Testis (tissue), 3 donors: ENCODE data around the gene LRRC27. TPM values are rescaled to one million over a fixed set of nuclear protein-coding genes. Genes with fewer than 3 reads are reported as not detected.

Experiments used
- DNase-seq: peaks from one replicate; pipeline ENCODE4 v3.0.0-alpha.2; 2019
- H3K27ac ChIP-seq, 2 donors: fragments of 200-600 bp; sonication (generic); one replicate each; pipeline ENCODE4 v1.5.1; 2019
- H3K27me3 ChIP-seq: fragments of 200-600 bp; sonication (generic); one replicate; pipeline ENCODE4 v1.5.1; 2019
- H3K36me3 ChIP-seq: fragments of 200-600 bp; sonication (generic); one replicate; pipeline ENCODE4 v1.5.1; 2017; ENCODE audit warnings: low read depth; ENCODE audit errors: missing control alignments
- H3K4me1 ChIP-seq: fragments of 200-600 bp; sonication (generic); one replicate; pipeline ENCODE4 v1.5.1; 2019
- H3K4me3 ChIP-seq, 2 donors: fragments of 200-600 bp; sonication (generic); one replicate each; pipeline ENCODE4 v1.5.1; 2017 to 2019
- H3K9me3 ChIP-seq: fragments of 200-600 bp; sonication (generic); one replicate; pipeline ENCODE4 v1.5.1; 2017
- CTCF ChIP-seq, 3 experiments: fragments of 450-650 bp in 2 of 3; fragments of 200-600 bp in 1 of 3; sonication (generic) in 1 of 3; IDR thresholded peaks; one replicate each; pipeline ENCODE4 v1.5.1; 2016 to 2019; ENCODE audit warnings: antibody characterized with exemption in 3 of 3, mild to moderate bottlenecking in 2 of 3, moderate library complexity in 1 of 3
- POLR2A ChIP-seq: fragments of 450-650 bp; IDR thresholded peaks from one replicate; pipeline ENCODE4 v1.6.1; 2017; ENCODE audit warnings: antibody characterized with exemption, mild to moderate bottlenecking, moderate library complexity
- WGBS, 2 donors: methylation state at CpG; one replicate each; pipeline ENCODE4 v1.1.5; 2018; 5-methylcytosine and 5-hydroxymethylcytosine counted together
- intact Hi-C: fragments of 100-400 bp; cut with DNase I; formaldehyde crosslinking; loops from one replicate; pipeline ENCODE4 v1.15.1; 2023; ENCODE audit warnings: low total_unique reads
- polyA plus RNA-seq: library from polyadenylated mRNA; stranded (reverse); fragments of 350-450 nt; fragmentation: Illumina TruSeq; extraction: RNeasy Lipid Tissue Mini Kit (QIAGEN cat#74804); gene quantifications from one replicate; pipeline ENCODE4 v1.2.3, GENCODE V29; 2014; ENCODE audit warnings: low read depth, low replicate concordance; ENCODE audit not compliant: insufficient read depth
- total RNA-seq, 2 donors: library from RNA; depleted of rRNA; stranded (reverse); fragments of >200 nt; gene quantifications; one replicate each; pipeline ENCODE4 v1.2.3, GENCODE V29; 2016

Gene LRRC27
- total and polyA plus RNA-seq, 3 donors from 2014 or later = 49.4 to 164 (median 110) TPM

DNA sequence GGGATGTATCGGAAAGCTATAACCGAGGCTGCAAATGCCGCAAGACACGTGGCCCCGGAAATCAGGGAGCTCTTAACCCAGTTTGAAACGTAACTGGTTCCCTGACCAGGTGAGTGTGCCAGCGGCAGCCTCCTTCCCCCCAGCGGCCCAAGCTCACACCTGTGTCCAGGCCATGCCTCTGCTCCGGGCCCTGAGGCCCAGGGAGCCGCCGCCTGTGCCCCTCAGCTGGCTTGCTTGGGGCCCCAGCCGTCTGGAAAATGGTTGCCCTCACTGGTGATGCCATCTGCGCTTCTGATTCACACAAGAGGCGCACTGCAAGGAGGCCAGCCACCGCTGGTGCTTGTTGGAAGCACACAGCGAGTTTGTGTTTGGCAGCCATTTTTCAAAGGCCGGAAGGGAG lies 74.2 kb downstream of the LRRC27 start:
- WGBS, 2 donors = 89 to 93% methylated on average over 5 to 17 of the region's 17 CpGs
- H3K27me3 ChIP-seq = no peaks in the 10 kb centered on the region
- no peak for DNase-seq
- H3K4me3 ChIP-seq = no peak overlapping the region
- H3K4me1 ChIP-seq = peaks cover 47% of the 10 kb centered on the region
- intact Hi-C loops = no loop called here
- peak overlapping the region in 1 of 2 donors; percentile 91 for H3K27ac ChIP-seq
- no peaks in the 10 kb centered on the region for H3K9me3 ChIP-seq
- no peaks in the 10 kb centered on the region for H3K36me3 ChIP-seq
- TF ChIP-seq POLR2A = no peak
- TF ChIP-seq CTCF (IDR thresholded peaks at IDR 0.05) = no peak

- Histone ChIP-seq H3K4me1 (peaks cover 53% of the 10 kb centered on the region), H3K4me3 (no peak overlapping the region), H3K27ac (peak overlapping the region; percentile 87 to 91), H3K27me3 (no peaks in the 10 kb centered on the region), H3K9me3 (no peaks in the 10 kb centered on the region), H3K36me3 (no peaks in the 10 kb centered on the region)
- no peak for TF ChIP-seq CTCF (IDR thresholded peaks at IDR 0.05)
- no peak for TF ChIP-seq POLR2A
- 70 to 80% methylated on average over 9 to 16 of the region's 16 CpGs for WGBS, 2 donors
- DNase-seq = no peak
- intact Hi-C loops = no loop called here
Measured at GRCh38 chr10:132406750-132407149, 74.8 kb downstream of the LRRC27 start.

DNA sequence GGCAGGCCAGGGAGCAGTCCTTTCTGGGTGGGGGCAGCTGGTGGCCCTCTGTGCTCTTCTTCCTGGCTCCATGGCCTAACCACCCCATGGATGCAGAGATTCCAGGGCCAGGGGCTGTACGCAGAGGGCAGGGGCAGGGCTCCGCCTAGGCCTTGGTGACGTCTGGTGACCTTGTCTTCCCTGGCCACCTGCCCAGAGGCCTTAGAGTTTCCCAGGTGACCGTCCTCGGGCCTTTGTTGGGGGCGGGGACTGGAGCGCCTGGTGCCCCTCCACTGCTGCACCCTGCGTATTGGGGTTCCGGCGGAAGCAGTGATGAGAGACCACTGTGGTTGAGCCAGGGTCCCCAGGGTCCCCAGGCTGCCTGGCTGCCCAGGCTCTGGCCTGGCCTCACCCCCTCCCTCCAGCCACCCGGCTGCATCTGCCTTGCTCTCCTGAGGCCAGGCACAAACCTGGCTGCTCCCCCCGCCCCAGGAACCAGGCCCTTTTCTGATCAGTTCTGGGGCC lies 75.3 kb downstream of the LRRC27 start:
- H3K4me3 ChIP-seq = no peak overlapping the region

GRCh38 chr10:132407846-132408278 lies 75.9 kb downstream of the LRRC27 start:
- Histone ChIP-seq H3K4me1 (peaks cover 63% of the 10 kb centered on the region), H3K4me3 (no peak overlapping the region), H3K27ac (peak overlapping the region; percentile 87 to 91), H3K27me3 (no peaks in the 10 kb centered on the region), H3K36me3 (no peaks in the 10 kb centered on the region), H3K9me3 (no peaks in the 10 kb centered on the region)
- intact Hi-C loops = no loop called here
- DNase-seq = peak; percentile 92
- TF ChIP-seq CTCF (IDR thresholded peaks at IDR 0.05) (no peak), POLR2A (no peak)
- WGBS, 2 donors = 35 to 45% methylated on average over 7 to 17 of the region's 17 CpGs

More for the DNA sequence above, 75.3 kb downstream of the LRRC27 start:
- intact Hi-C loops = no loop called here
- TF ChIP-seq POLR2A = no peak
- TF ChIP-seq CTCF (IDR thresholded peaks at IDR 0.05) = no peak
- Histone ChIP-seq H3K27me3 (no peaks in the 10 kb centered on the region), H3K9me3 (no peaks in the 10 kb centered on the region), H3K27ac (peak overlapping the region; percentile 87 to 91), H3K36me3 (no peaks in the 10 kb centered on the region), H3K4me1 (peaks cover 58% of the 10 kb centered on the region)
- WGBS, 2 donors = 68% methylated on average over 8 of the region's 12 CpGs; no CpG with 5 or more reads in 1 of the 2 donors
- DNase-seq = peak; percentile 92

DNA sequence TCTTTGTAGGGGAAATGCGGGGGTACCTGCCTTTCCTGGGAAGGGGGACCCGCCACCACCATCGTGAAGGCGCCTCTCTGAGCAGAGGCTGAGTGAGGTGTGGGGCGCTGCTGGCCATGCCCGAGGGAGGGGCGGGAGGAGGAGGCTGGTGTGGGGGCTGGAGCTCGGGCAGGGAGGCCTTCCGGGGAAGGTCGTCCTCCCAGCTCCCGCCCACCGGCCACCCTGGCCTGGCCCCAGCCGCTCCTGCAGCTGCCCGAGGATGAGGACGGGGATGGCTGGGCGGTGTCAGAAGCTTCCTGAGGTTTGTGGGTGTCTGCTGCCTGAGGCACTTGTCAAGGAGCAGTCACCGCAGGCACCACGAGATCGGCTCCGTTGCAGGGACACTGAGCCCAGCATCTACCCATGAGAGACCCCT lies 76.4 kb downstream of the LRRC27 start:
- intact Hi-C loops = no loop called here
- Histone ChIP-seq H3K4me3 (no peak overlapping the region), H3K36me3 (no peaks in the 10 kb centered on the region), H3K27me3 (no peaks in the 10 kb centered on the region), H3K4me1 (peaks cover 64% of the 10 kb centered on the region), H3K9me3 (no peaks in the 10 kb centered on the region), H3K27ac (peak overlapping the region; percentile 87 to 91)
- 20 to 49% methylated on average over 3 to 20 of the region's 20 CpGs for WGBS, 2 donors
- peak; percentile 71 for DNase-seq
- TF ChIP-seq CTCF (IDR thresholded peaks at IDR 0.05) = no peak
